ENCODE measurements around the gene ABCB8. TPM values are rescaled to one million over a fixed set of nuclear protein-coding genes. Genes with fewer than 3 reads are reported as not detected.

Gene ABCB8
- total and polyA plus RNA-seq, 9 of the 15 experiments (the other 6 are each of a cell fraction or from before 2014, with no cell fraction given): 7.6 to 106 (median 36.3) TPM

- TF ChIP-seq JUN (IDR thresholded peaks at IDR 0.05; ENCODE audit: borderline replicate concordance, low read depth, low read length) (peak; percentile 30; the same call in 1 of the 2 replicates), JUN (CRISPR knock-in tag; IDR thresholded peaks at IDR 0.05; ENCODE audit: borderline replicate concordance) (no peak), NR0B1 (IDR thresholded peaks at IDR 0.05; ENCODE audit: partially characterized antibody) (no peak), SMARCA4 (IDR thresholded peaks at IDR 0.05) (no peak), ZNF253 (CRISPR knock-in tag; conservative IDR thresholded peaks at IDR 0.05) (no peak), NFE2L1 (tag; IDR thresholded peaks at IDR 0.05; ENCODE audit: borderline replicate concordance, low read depth) (no peak), SP2 (IDR thresholded peaks at IDR 0.05; ENCODE audit: extremely low read depth, low read depth, low read length, poor library complexity, severe bottlenecking) (no peak), PREB (CRISPR knock-in tag; IDR thresholded peaks at IDR 0.05) (no peak), ATF3 (IDR thresholded peaks at IDR 0.05) (peak; percentile 34; the same call in 1 of the 2 replicates), ATF3 (CRISPR knock-in tag; conservative IDR thresholded peaks at IDR 0.05) (no peak), CBFA2T2 (conservative IDR thresholded peaks at IDR 0.05) (no peak), NRF1 (conservative IDR thresholded peaks at IDR 0.05 in 1 of 2, IDR thresholded peaks at IDR 0.05 in 1 of 2) (no peak), RB1 (IDR thresholded peaks at IDR 0.05; ENCODE audit: low read depth) (no peak), ZFX (CRISPR knock-in tag; IDR thresholded peaks at IDR 0.05) (no peak), ZNF121 (CRISPR knock-in tag; conservative IDR thresholded peaks at IDR 0.05) (no peak), CBX5 (IDR thresholded peaks at IDR 0.05; ENCODE audit: borderline replicate concordance, low read depth) (no peak), EHMT2 (IDR thresholded peaks at IDR 0.05) (no peak), PRDM10 (IDR thresholded peaks at IDR 0.05; ENCODE audit: partially characterized antibody) (peak; percentile 29), CGGBP1 (CRISPR knock-in tag; IDR thresholded peaks at IDR 0.05) (no peak), CBX3 (IDR thresholded peaks at IDR 0.05; ENCODE audit: borderline replicate concordance in 1 of 2, low read length in 2 of 2) (peak in 1 of 2 experiments; percentile 73; a peak in 1 of 3 replicates), BCOR (IDR thresholded peaks at IDR 0.05) (no peak), RNF2 (IDR thresholded peaks at IDR 0.05) (no peak; the same call in 1 of the 2 replicates)
Measured at GRCh38 chr7:151056283-151056665, 28.0 kb downstream of the ABCB8 start (continued).

Data from K562 (cell line).